GM12801 (cell line): Measurements from ENCODE around the gene REX1BD.

Source experiments
- CTCF ChIP-seq: IDR thresholded peaks from one replicate; pipeline ENCODE4 v1.5.1; 2011; ENCODE audit warnings: control low read depth; ENCODE audit not compliant: insufficient read length; ENCODE audit errors: extremely low read depth

Gene REX1BD

GRCh38 chr19:18594096-18594823 is 5.7 kb downstream of the REX1BD start:
- TF ChIP-seq CTCF = no peak

GRCh38 chr19:18594824-18595373 is 6.3 kb downstream of the REX1BD start:
- no peak for TF ChIP-seq CTCF

- no peak for TF ChIP-seq CTCF
Observed at GRCh38 chr19:18595475-18595874, 6.9 kb downstream of the REX1BD start.

GRCh38 chr19:18596752-18597157 is 8.2 kb downstream of the REX1BD start:
- TF ChIP-seq CTCF = no peak

- TF ChIP-seq CTCF = no peak
Observed at GRCh38 chr19:18597809-18598660, 9.4 kb downstream of the REX1BD start.

- no peak for TF ChIP-seq CTCF
Observed at GRCh38 chr19:18599485-18599884, 10.9 kb downstream of the REX1BD start.

- no peak for TF ChIP-seq CTCF
Observed at GRCh38 chr19:18601875-18602274, 13.3 kb downstream of the REX1BD start.
